Stimulated activated naive CD8-positive, alpha-beta T cell treated with anti-CD3 and anti-CD28 coated beads, Interleukin-15, amount 100 ng/mL, for 72 hours (primary cell): ENCODE results near the gene RNF157.
"Not testable (repeated sequence)": the region's sequence is repeated elsewhere in the genome, so short reads cannot be mapped to it uniquely, and the experiment has no call there.

Source experiments
- ATAC-seq: fragments of 150-1000 bp; cut with Tn5 transposase; 2 replicates; pipeline ENCODE4 v1.10.0; 2021; ENCODE audit warnings: mild to moderate bottlenecking, moderate library complexity
- DNase-seq, 2 donors: peaks; one replicate each; pipeline ENCODE4 v3.0.0; 2021 to 2022
- H3K27ac Mint-ChIP-seq, 2 donors: one replicate each; pipeline ENCODE4 v1.8.0; 2022; ENCODE audit warnings: mild to moderate bottlenecking in 2 of 2, mixed read lengths in 2 of 2, moderate library complexity in 2 of 2
- H3K27me3 Mint-ChIP-seq: one replicate; pipeline ENCODE4 v1.8.0; 2022; ENCODE audit warnings: mixed read lengths
- H3K4me1 Mint-ChIP-seq: one replicate; pipeline ENCODE4 v1.8.0; 2022; ENCODE audit warnings: mild to moderate bottlenecking, mixed read lengths
- H3K4me3 Mint-ChIP-seq, 2 donors: one replicate each; pipeline ENCODE4 v1.8.0; 2022; ENCODE audit warnings: mild to moderate bottlenecking in 2 of 2, mixed read lengths in 2 of 2, moderate library complexity in 1 of 2
- H3K9me3 Mint-ChIP-seq, 2 donors: one replicate each; pipeline ENCODE4 v1.8.0; 2022; ENCODE audit warnings: mixed read lengths in 2 of 2

Gene RNF157

DNA sequence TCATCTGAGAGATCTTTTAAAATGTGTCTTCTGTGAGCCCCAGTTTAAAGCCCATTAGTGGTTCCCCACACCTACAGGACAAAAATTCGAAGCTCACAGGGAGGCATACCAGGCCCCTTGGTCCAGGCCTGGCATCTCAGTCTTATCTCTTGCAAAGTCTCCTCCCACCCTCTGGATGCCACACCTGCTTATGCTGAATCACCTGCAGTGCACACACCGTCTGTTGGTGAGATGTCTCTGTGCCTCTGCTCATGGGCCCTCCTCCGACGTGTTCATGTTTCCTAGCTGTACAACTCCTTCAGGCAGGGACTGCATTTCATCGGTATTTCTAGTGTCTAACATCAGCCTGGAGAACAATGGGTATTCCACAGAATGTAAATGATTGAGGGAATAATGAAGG, 41.6 kb downstream of the RNF157 start:
- ATAC-seq (no peak), DNase-seq (no peak)
- Mint-ChIP-seq H3K27me3 (no peaks in the 10 kb centered on the region), H3K27ac (peak overlapping the region; percentile 9 to 96), H3K4me3 (peak overlapping the region in 1 of 2 donors; percentile 80), H3K4me1 (peaks cover 85% of the 10 kb centered on the region), H3K9me3 (no peaks in the 10 kb centered on the region)

DNA sequence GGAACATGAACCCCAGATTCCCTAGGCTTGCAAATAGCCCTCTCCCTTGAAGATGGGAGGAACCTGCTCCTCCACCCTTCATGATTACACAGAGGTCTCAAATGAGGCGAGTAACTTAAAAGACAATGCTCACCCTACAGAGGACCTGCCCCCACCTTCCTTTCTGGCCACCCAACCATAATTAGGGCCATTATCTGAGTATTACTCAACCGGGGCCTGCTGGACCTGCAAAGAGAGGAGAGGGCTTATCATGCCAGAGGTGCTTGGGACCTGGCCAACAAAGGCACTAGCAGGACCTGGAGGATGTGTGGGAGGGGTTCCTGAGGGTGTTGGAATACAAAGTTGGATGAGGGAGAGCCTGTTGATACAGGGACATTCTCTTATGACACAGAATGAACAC, 42.4 kb downstream of the RNF157 start:
- ATAC-seq (no peak), DNase-seq (no peak)
- H3K9me3 Mint-ChIP-seq: no peaks in the 10 kb centered on the region
- no peak overlapping the region for H3K4me3 Mint-ChIP-seq
- H3K27me3 Mint-ChIP-seq: no peaks in the 10 kb centered on the region
- H3K27ac Mint-ChIP-seq: peak overlapping the region in 1 of 2 donors; percentile 23
- peaks cover 92% of the 10 kb centered on the region for H3K4me1 Mint-ChIP-seq

DNA sequence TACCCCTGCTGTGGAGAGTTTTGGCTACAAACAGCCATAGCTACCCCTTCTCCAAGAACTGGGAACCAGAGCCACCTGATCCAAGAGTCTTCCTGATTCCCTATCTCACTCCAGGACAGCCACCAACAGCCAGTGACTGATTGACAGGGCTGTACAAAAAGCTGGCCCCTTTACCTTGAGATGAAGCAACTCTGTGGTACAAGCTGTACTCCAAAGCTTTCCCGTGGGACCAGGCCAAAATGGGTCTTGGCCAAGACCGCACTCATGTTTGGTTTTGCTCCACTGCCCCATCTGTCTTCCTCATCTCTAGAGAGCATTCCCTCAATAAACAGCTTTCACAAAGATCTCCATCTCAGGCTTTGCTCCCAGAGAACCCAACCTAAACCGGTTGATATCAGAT, 43.6 kb downstream of the RNF157 start:
- H3K4me1 Mint-ChIP-seq: peaks cover 93% of the 10 kb centered on the region
- H3K9me3 Mint-ChIP-seq: no peaks in the 10 kb centered on the region
- H3K27me3 Mint-ChIP-seq: no peaks in the 10 kb centered on the region
- no peak for DNase-seq
- ATAC-seq: no peak
- no peak overlapping the region for H3K4me3 Mint-ChIP-seq
- no peak overlapping the region for H3K27ac Mint-ChIP-seq

DNA sequence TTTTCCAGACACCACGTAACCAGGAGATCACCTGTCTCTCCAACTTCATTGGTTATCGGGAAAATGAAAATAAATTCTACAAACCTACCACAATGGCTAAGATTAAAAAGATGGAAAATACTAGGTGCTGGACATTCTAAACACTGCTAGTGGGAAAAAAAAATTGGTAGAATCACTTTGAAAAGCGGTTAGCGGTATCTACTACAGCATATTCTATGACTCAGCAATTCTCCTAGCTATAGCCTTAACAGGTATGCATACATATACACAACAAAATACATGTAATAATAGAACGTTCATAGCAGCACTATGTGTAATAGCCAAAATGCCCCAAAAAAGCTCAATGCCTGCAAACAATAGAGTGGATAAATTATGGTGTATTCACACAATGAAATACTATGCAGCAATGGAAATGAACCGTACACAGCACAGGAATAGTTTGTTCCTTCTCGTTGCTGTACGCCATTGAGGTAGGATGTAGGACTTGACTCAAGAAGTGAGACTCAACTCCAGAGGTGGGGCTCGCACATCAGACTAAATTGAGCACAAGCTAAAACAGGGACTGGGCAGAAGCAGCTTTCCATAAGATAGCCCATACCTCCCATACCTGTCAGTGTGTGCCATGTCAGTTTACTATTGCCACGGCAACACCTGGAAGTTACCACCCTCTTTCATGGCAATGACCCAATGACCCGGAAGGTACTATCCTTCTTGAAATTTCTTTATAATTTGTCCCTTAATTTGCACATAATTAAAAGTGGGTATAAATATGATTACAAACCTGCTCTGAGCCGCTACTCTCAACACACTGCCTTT, 44.8 kb downstream of the RNF157 start:
- Mint-ChIP-seq H3K27ac (peak overlapping the region; percentile 75 to 86), H3K27me3 (no peaks in the 10 kb centered on the region), H3K4me1 (peaks cover 96% of the 10 kb centered on the region), H3K4me3 (no peak overlapping the region), H3K9me3 (no peaks in the 10 kb centered on the region)
- DNase-seq: no peak
- no peak for ATAC-seq

DNA sequence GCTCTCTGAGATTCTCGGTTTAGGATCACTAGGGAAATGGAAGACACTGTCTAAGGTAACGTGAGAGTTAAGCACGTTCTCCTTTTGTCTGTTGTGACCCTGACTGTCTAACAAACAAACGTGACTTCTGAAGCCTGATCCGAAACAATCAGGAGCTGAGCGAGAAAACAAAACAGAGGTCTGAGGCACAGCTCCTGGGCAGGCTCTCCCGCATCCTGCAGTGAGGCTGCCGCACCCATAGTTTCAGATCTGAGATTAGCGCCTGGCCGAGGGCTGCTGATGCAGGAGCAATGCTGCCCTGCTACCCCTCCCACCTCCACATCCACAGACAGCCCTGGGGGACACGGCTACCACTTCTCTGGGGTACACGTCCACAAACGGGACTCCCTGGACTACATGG, 46.7 kb downstream of the RNF157 start:
- H3K9me3 Mint-ChIP-seq: no peaks in the 10 kb centered on the region
- DNase-seq: peak; percentile 23 to 61
- H3K4me1 Mint-ChIP-seq: peaks cover 96% of the 10 kb centered on the region
- peak overlapping the region; percentile 75 to 98 for H3K27ac Mint-ChIP-seq
- peak overlapping the region; percentile 79 to 85 for H3K4me3 Mint-ChIP-seq
- ATAC-seq: peak; percentile 53
- no peaks in the 10 kb centered on the region for H3K27me3 Mint-ChIP-seq

DNA sequence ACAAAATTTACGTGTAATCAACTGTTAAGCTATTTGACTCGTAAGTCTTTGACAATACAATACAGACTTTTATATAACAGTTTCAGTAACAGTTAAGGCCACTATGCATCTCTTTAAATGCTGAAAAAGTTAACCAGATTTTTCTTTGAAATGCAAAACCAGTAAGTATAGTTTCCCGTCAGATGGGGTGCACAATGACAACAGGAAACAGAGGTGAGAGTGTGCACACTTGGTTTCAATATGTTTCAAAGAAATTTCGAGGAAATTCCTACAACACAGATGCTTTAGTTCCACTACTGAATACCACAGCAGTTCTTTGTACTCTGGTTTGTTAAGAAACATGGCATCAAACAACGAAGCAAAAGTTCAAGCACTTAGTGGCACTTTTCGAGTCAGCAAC, 48.4 kb downstream of the RNF157 start:
- DNase-seq: peak; percentile 49 to 64
- H3K27me3 Mint-ChIP-seq: no peaks in the 10 kb centered on the region
- H3K27ac Mint-ChIP-seq: peak overlapping the region; percentile 98
- H3K4me1 Mint-ChIP-seq: peaks cover 91% of the 10 kb centered on the region
- peak overlapping the region; percentile 79 to 85 for H3K4me3 Mint-ChIP-seq
- ATAC-seq: peak; percentile 84
- H3K9me3 Mint-ChIP-seq: no peaks in the 10 kb centered on the region

DNA sequence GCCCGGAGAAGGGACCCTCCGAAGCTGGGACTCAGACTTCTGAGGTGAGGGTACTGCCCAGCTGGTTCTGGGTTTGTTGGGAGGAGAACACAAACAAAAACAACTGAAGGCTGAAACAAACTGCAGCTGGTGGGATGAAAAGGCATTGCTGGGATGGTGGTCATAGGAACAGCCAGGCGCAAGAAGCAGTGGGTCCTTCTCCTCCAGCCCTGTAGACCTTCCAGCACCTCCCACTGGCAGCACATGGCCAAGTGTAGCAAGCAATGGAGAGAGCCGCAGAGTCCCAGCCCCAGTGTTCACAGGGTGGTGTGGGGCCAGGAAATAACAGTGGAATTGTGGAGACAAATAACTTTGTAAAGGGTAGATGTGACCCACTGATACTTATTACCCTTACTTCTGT, 50.6 kb downstream of the RNF157 start:
- DNase-seq (no peak), ATAC-seq (no peak)
- Mint-ChIP-seq H3K4me3 (peak overlapping the region; percentile 44 to 87), H3K9me3 (no peaks in the 10 kb centered on the region), H3K4me1 (peaks cover 90% of the 10 kb centered on the region), H3K27ac (peak overlapping the region; percentile 89 to 98), H3K27me3 (no peaks in the 10 kb centered on the region)

DNA sequence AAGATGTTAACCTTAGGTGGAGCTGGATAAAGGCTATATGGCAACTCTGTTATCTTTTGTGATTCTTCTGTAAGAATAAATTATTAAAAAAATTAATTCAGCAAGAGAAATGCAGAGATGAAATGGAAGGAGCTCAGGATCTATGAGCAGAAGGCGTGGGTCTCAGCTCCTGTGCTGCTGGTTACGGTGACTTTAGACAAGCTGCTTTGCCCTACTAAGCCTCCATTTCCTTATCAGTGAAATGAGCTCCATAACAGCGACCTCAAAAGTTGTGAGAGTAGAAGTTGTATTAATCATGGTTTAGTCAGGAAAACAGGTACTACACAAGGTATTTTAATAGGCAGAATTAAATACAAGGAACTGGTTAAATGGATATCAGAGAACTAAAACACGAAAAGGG, 51.0 kb downstream of the RNF157 start:
- Mint-ChIP-seq H3K27me3 (no peaks in the 10 kb centered on the region), H3K27ac (peak overlapping the region; percentile 89 to 98), H3K4me3 (peak overlapping the region; percentile 44 to 87), H3K9me3 (no peaks in the 10 kb centered on the region), H3K4me1 (peaks cover 90% of the 10 kb centered on the region)
- ATAC-seq: no peak
- DNase-seq: no peak

DNA sequence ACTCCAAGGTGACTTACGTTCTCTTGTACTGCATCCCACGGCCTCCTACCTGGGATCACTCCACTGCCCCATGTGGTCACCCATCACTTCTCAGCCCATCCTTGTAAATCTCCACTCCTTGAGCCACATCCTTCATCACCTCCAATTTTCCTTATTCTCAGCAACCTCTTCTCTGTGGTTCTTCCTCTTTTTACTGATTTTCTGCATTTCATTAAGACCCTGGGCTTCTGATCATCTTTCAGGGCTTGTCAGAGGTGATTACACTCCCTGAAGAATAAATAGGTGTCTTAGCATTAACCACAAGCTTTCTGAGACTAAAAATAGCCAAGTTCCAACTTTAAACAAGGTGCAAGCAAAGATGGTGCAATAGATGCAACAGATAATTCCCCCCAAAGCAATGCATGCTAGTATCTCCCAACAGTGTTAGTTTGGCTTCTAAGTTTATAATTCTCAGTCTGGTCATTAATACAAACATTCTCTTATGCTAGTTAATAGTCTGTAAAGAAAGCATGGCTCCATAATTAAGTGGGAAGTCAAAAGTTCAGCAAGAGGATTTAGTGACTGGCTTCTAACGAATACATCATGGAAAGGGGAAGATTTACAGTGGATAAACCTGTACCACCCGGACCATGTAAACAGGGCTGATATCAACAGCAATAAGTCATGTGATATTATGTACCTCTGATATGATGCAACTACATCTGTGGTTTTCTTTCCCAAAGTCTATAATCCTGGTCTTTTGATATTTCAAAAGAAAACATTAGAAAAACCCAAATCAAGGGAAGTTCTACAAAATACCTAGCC, 51.9 kb downstream of the RNF157 start:
- peaks cover 83% of the 10 kb centered on the region for H3K4me1 Mint-ChIP-seq
- DNase-seq: no peak
- H3K9me3 Mint-ChIP-seq: no peaks in the 10 kb centered on the region
- ATAC-seq: no peak
- no peaks in the 10 kb centered on the region for H3K27me3 Mint-ChIP-seq
- H3K4me3 Mint-ChIP-seq: peak overlapping the region; percentile 31 to 70
- H3K27ac Mint-ChIP-seq: peak overlapping the region; percentile 81 to 98

DNA sequence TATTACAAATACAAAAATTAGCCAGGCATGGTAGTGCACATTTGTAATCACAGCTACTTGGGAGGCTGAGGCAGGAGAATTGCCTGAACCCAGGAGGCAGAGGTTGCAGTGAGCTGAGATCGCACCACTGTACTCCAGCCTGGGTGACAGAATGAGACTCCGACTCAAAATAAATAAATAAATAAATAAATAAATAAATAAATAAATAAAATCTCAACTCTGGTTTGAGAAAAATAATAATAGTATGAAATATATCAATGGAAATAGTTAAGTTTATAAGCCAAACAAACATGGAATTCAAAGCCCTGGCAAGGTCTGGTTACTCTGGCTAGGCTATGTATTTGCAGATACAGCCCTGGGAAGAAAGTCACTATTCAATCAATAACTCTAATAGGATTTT, 53.5 kb downstream of the RNF157 start:
- not testable (repeated sequence) for DNase-seq, H3K9me3 Mint-ChIP-seq, H3K27me3 Mint-ChIP-seq, ATAC-seq
- Mint-ChIP-seq H3K27ac (peak overlapping the region in 1 of 2 donors; percentile 82), H3K4me1 (peaks cover 74% of the 10 kb centered on the region), H3K4me3 (peak overlapping the region in 1 of 2 donors; percentile 62)

DNA sequence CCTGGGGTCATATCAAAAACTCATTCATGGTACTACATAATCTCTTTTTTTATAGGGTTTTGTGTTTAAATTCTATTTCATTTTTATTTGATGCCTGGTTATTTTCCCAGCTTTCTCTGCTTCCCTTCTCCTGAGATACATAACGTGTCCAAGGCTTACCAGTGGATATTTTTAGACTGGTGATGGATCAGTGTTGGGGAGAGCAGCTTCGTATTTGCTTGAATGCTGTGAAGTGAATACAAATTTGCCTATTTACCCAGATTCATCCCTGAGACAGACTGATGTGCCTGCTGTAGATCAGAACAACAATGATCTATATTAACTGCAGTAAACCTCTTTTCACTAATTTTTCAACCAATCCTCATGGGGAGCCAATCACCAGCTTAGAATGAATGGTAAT, 56.0 kb downstream of the RNF157 start:
- H3K27ac Mint-ChIP-seq: no peak overlapping the region

DNA sequence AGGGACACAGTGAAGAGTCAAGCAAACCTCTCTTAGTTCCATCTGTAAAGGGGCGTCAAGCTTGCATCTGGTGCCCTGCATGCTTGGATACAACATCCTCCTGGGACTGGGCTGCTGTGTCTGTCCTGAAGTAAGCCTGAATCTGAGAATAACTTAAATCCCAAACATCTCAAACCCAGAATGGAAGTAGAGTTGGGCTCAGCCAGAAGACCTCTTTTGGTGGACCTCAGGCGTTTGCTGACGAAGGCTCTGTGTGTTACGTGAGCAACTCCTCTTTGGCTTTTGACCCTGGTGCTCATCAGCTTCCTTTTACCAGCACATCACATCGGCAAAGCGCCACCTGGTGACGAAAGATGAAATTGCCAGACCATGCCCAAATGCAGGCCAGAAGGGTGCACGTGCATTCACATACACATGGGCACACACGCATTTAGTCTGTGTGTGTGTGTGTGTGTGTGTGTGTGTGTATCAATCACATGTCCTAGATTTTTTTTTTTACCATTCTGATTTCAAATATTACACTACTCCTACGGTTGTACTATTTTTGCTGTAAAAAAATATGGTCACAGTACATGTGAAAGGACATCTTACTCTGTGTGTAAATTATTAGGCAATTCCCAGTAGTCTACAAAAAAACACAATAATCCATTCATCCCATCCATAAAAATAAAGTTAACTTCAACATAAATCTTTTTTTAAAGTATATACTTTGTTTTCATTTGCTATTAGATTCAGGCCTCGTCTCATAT, 58.1 kb downstream of the RNF157 start:
- DNase-seq (peak; percentile 93 to 97), ATAC-seq (peak; percentile 77)
- H3K27ac Mint-ChIP-seq: peak overlapping the region; percentile 54 to 95
- H3K27me3 Mint-ChIP-seq: no peaks in the 10 kb centered on the region
- H3K4me3 Mint-ChIP-seq: peak overlapping the region; percentile 29 to 71
- no peaks in the 10 kb centered on the region for H3K9me3 Mint-ChIP-seq
- peaks cover 74% of the 10 kb centered on the region for H3K4me1 Mint-ChIP-seq

More for the DNA sequence above, 56.0 kb downstream of the RNF157 start:
- Mint-ChIP-seq H3K4me3 (no peak overlapping the region), H3K27me3 (no peaks in the 10 kb centered on the region), H3K9me3 (no peaks in the 10 kb centered on the region), H3K4me1 (peaks cover 74% of the 10 kb centered on the region)
- ATAC-seq (no peak), DNase-seq (no peak)

DNA sequence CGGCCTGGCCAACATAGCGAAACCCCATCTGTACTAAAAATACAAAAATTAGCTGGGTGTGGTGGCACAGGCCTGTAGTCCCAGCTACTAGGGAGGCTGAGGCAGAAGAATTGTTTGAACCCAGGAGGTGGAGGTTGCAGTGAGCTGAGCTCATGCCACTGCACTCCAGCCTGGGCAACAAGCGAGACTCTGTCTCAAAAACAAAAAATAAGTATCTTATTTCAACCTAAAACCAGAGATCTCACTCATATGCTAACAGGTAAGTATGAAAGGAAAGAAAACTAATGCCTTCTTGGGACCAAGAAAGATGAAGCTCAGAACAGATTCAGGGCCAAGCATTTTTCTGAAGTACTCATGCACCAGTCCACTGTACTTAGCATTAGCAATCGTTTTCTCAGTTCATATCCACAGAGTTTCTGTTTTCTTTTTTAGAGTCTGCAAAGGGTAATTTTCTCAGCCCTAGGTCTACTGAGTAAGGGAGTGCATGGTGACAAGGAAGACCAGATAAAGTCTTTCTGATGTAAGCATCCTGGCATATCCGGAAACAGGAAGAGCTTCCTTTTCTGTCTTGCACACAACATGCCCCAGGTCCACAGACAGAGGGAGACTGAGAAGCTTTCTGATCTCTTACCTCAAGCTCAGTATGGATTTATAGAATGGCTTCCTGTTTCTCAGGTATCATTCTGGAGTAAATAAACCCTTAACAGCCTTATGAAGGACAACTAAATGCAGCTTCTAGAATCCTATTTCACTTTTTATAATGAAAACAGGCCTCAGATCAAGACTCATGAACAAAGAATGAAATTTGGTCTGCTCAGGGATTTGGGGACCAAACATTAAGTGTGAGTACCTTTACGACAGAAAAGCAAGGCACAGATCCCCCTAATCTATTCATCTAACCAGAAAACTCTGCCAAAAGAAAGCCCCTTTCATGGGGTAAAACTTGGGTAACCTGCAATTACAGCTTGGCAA, 60.5 kb downstream of the RNF157 start:
- Mint-ChIP-seq H3K27ac (peak overlapping the region; percentile 97 to 99), H3K4me1 (peaks cover 67% of the 10 kb centered on the region), H3K27me3 (no peaks in the 10 kb centered on the region), H3K4me3 (peak overlapping the region; percentile 72 to 93), H3K9me3 (no peaks in the 10 kb centered on the region)
- peak; percentile 95 for ATAC-seq
- peak; percentile 30 to 76 for DNase-seq

DNA sequence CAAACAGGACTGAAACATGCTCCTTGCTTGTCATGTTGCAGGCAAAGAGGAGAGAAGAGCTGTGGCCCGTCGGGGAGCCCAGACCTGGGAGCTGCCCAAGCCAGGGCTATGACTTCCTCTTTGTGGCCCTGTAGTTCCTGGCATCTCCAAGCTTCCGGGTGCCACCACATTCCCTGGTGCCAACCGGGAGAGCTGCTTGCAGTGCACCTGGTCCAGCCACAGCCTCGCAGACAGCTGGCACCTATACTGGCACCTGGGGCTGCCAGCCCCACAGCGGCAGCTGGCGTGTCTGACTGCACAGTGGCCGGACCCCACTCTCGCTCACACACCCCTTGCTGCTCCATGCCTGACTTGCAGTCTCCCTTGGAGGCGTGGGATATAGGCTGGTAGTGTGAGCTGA, 62.2 kb downstream of the RNF157 start:
- no peak for ATAC-seq
- H3K4me1 Mint-ChIP-seq: peaks cover 60% of the 10 kb centered on the region
- H3K27me3 Mint-ChIP-seq: no peaks in the 10 kb centered on the region
- no peaks in the 10 kb centered on the region for H3K9me3 Mint-ChIP-seq
- no peak for DNase-seq
- peak overlapping the region; percentile 71 to 99 for H3K27ac Mint-ChIP-seq
- no peak overlapping the region for H3K4me3 Mint-ChIP-seq
